GM06990 (cell line): Measurements from ENCODE around the gene ENOX1.

Experiments
- DNase-seq: peaks from one replicate; pipeline ENCODE4 v3.0.0-alpha.2; 2011; ENCODE audit not compliant: insufficient read length; ENCODE audit errors: extremely low read depth
- H3K27me3 ChIP-seq: replicated peaks from 2 replicates; pipeline ENCODE4 v1.6.0; 2011; ENCODE audit warnings: low read length; ENCODE audit not compliant: control insufficient read depth, insufficient read depth
- H3K36me3 ChIP-seq: 2 replicates; pipeline ENCODE4 v1.5.1; 2011; ENCODE audit warnings: low read length; ENCODE audit not compliant: control insufficient read depth, insufficient read depth
- H3K4me3 ChIP-seq: replicated peaks from 2 replicates; pipeline ENCODE4 v1.5.1; 2011; ENCODE audit warnings: low read depth, mild to moderate bottlenecking, control low read depth, low read length
- TF ChIP-seq, protein P1 (sequence below): IDR thresholded peaks from 2 replicates; pipeline ENCODE4 v1.5.1; 2011; ENCODE audit warnings: low read length, control low read depth, mild to moderate bottlenecking, inconsistent platforms; ENCODE audit not compliant: insufficient read depth, poor library complexity, severe bottlenecking

The ENOX1 gene

DNA sequence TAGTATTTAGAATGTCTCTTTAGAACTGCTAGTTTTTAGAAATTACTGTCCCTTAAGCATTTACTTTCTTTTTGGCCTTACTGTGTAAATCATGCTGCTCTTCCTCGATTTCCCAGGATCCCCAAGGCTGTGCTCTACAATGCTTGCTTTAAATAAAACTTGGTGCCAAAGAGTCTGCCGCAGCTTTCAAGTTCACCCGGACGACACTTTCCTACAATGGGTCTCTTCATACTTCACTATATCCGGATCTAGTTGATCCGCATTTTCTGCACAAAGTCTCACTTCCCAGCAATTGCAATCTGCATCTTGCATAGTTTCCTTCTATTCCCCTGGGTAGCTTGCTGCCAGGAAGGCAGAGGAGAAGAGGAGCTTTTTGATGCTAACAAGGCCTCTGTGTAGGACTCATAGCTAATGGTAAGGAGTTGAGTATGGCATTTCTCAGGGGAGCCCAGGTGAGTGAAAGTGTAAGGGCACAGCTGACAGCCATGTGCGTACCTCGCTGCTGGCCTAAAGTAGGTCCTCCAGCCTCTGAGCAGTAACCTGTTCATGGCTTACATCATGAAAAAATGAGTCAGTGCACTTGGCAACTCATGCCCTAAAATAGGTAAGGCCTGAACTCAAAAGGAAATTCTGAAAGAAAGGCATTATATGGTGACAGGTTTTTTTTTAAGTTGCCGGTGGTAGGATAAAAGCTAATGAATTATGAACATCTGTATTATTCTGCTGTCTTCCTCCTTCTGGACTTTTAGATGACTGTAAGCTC is 101.6 kb downstream of the ENOX1 start:
- Histone ChIP-seq H3K36me3 (no peaks in the 10 kb centered on the region), H3K4me3 (no peak overlapping the region), H3K27me3 (no peaks in the 10 kb centered on the region)
- no peak for DNase-seq
- TF ChIP-seq, protein P1, sequence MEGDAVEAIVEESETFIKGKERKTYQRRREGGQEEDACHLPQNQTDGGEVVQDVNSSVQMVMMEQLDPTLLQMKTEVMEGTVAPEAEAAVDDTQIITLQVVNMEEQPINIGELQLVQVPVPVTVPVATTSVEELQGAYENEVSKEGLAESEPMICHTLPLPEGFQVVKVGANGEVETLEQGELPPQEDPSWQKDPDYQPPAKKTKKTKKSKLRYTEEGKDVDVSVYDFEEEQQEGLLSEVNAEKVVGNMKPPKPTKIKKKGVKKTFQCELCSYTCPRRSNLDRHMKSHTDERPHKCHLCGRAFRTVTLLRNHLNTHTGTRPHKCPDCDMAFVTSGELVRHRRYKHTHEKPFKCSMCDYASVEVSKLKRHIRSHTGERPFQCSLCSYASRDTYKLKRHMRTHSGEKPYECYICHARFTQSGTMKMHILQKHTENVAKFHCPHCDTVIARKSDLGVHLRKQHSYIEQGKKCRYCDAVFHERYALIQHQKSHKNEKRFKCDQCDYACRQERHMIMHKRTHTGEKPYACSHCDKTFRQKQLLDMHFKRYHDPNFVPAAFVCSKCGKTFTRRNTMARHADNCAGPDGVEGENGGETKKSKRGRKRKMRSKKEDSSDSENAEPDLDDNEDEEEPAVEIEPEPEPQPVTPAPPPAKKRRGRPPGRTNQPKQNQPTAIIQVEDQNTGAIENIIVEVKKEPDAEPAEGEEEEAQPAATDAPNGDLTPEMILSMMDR: no peak

DNA sequence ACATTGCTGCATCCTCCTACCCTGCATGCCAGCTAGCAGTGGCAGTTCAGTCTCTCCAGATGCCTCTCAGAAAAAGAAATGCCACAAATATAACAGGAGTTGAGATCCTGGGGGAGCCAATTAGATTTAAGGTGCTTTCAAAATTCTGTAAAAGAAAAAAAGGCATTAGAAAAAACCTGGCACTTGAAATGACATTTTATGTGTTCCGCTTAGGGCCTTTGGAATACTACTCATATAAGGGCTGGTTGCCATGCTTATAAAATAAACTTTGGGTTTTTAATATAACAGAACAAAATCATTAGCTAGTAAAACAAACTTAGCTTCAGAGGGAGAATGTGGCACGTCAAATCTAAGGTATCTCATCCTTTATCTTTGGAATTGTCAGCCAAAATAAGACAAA is 104.1 kb downstream of the ENOX1 start:
- no peaks in the 10 kb centered on the region for H3K36me3 ChIP-seq
- DNase-seq: no peak
- no peak overlapping the region for H3K4me3 ChIP-seq
- no peaks in the 10 kb centered on the region for H3K27me3 ChIP-seq
- TF ChIP-seq, protein P1: no peak

DNA sequence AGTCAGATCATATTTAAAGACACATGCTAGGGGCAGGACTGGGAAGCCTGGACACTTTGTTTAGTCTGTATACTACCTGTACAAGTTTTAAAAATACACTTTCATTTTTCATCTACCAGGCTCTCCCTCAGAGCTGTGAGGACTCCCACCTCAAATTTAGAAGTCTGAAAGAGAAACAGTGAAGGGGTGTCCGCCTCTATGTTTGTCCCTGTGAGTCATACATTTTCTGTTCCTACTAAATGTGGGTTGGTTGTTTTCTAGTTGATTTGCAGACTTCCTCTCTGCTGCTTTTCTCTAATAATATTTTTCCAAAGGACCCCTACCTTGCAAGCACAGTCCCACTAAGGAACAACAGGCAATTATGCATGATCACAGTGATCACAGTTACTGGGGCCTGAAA is 110.5 kb downstream of the ENOX1 start:
- DNase-seq: peak; percentile 22
- no peaks in the 10 kb centered on the region for H3K27me3 ChIP-seq
- TF ChIP-seq, protein P1: no peak
- no peaks in the 10 kb centered on the region for H3K36me3 ChIP-seq
- no peak overlapping the region for H3K4me3 ChIP-seq

DNA sequence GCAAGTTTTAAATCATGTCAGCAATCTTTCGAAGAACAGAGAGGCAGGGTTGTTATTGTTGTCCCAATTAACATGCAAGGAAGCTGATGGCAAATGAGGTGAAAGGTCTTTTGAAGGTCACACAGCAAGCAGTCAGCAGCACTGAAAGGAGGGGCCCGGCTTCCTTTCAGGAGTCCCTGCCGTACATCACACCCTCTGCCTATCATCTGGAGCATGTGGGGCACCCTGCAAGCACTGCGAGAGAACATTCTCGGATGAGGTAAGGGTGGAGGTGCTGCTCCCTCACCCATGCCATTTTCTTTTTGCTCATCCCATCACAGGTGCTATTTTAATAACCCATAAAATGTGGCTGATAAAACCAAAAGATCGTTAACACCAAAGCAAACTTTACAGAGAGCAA is 111.2 kb downstream of the ENOX1 start:
- TF ChIP-seq, protein P1: no peak
- H3K36me3 ChIP-seq: no peaks in the 10 kb centered on the region
- no peak overlapping the region for H3K4me3 ChIP-seq
- no peak for DNase-seq
- no peaks in the 10 kb centered on the region for H3K27me3 ChIP-seq

DNA sequence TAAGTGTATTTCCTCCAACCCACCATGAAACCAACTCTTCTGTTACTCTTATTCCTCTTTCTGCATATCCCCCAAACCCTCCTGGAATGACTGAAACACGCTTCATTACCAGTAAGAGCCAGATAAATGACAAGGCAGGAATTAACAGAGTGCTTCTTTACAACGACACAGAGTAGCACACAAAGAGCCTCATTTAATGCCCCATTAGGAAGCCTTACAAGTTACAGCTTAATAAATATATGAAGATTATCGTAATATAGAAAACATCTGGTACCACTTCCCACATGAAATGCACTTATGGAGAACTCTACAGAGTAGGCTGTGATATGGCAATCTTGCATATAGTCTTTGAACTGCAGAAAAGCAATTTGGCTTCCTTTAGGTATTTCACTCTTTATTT is 116.8 kb downstream of the ENOX1 start:
- no peak overlapping the region for H3K4me3 ChIP-seq
- DNase-seq: no peak
- H3K27me3 ChIP-seq: no peaks in the 10 kb centered on the region
- H3K36me3 ChIP-seq: no peaks in the 10 kb centered on the region
- TF ChIP-seq, protein P1: no peak

DNA sequence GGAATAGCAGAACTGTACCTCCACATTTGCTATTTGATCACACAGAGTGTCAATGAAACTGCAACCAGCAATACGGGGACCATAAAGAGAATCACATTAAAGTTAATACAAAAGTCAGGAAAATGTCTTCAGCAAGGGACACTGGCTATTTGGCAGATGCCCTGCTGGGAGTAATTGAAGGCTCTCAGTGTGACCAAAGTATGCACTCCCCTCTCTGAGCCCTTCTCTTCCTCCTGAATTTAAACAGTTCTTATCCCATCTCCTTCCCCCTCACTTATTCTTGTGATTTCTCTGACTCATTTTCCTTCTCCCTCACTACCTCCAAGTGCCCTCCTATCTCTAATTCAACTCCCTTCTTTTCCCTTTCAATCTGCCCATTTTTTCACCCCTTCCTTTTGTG is 117.7 kb downstream of the ENOX1 start:
- TF ChIP-seq, protein P1: no peak
- no peaks in the 10 kb centered on the region for H3K27me3 ChIP-seq
- H3K4me3 ChIP-seq: no peak overlapping the region
- no peaks in the 10 kb centered on the region for H3K36me3 ChIP-seq
- DNase-seq: no peak
